ENCODE data around the gene TAAR1. TPM values are rescaled to one million over a fixed set of nuclear protein-coding genes. Genes with fewer than 3 reads are reported as not detected.
"Not testable (repeated sequence)": the region's sequence is repeated elsewhere in the genome, so short reads cannot be mapped to it uniquely, and the experiment has no call there.

The TAAR1 gene
- total and polyA plus RNA-seq, 2 donors: 0.05 TPM; not detected in 1

- no peaks in the 10 kb centered on the region for H3K9me3 ChIP-seq (ENCODE audit: control insufficient read depth in 2 of 2, insufficient read depth in 1 of 2, low read length in 1 of 2)
- no peak for DNase-seq (ENCODE audit: low read depth in 6 of 9, low spot score in 9 of 9)
- H3K27me3 ChIP-seq (ENCODE audit: control insufficient read depth in 2 of 2, insufficient read depth in 1 of 2, low read length in 1 of 2): no peaks in the 10 kb centered on the region
- no peak overlapping the region for H3K4me3 ChIP-seq (ENCODE audit: low read length in 2 of 2)
- no peaks in the 10 kb centered on the region for H3K4me1 ChIP-seq (ENCODE audit: control insufficient read depth in 2 of 2, insufficient read depth in 2 of 2, low read length in 2 of 2)
- no peak overlapping the region for H3K27ac ChIP-seq (ENCODE audit: low read depth in 1 of 2, low read length in 1 of 2)
- WGBS: 95% methylated on average over 3 of the region's 3 CpGs
- H3K36me3 ChIP-seq (ENCODE audit: control insufficient read depth in 2 of 2, insufficient read depth in 2 of 2, low read length in 1 of 2): no peaks in the 10 kb centered on the region
These were observed 15.4 kb downstream of the TAAR1 start for GRCh38 chr6:132643547-132643946.

DNA sequence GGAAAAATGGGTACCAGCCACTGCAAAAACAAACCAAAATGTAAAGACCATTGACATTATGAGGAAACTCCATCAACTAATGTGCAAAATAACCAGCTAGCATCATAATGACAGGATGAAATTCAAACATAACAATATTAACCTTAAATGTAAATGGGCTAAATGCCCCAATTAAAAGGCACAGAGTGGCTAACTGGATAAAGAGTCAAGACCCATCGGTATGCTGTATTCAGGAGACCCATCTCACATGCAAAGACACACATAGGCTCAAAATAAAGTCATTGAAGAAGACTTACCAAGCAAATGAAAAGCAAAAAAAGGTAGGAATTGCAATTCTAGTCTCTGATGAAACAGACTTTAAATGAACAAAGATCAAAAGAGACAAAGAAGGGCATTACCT is 21.8 kb downstream of the TAAR1 start:
- H3K27me3 ChIP-seq (ENCODE audit: control insufficient read depth in 2 of 2, insufficient read depth in 1 of 2, low read length in 1 of 2); DNase-seq (ENCODE audit: low read depth in 6 of 9, low spot score in 9 of 9); H3K27ac ChIP-seq (ENCODE audit: low read depth in 1 of 2, low read length in 1 of 2); H3K9me3 ChIP-seq (ENCODE audit: control insufficient read depth in 2 of 2, insufficient read depth in 1 of 2, low read length in 1 of 2); H3K4me1 ChIP-seq (ENCODE audit: control insufficient read depth in 2 of 2, insufficient read depth in 2 of 2, low read length in 2 of 2); H3K36me3 ChIP-seq (ENCODE audit: control insufficient read depth in 2 of 2, insufficient read depth in 2 of 2, low read length in 1 of 2); H3K4me3 ChIP-seq (ENCODE audit: low read length in 2 of 2): not testable (repeated sequence)
- WGBS: 88% methylated on average over 1 of the region's 1 CpG

GRCh38 chr6:132635906-132636305 is 23.1 kb downstream of the TAAR1 start:
- H3K9me3 ChIP-seq (ENCODE audit: control insufficient read depth in 2 of 2, insufficient read depth in 1 of 2, low read length in 1 of 2); H3K4me3 ChIP-seq (ENCODE audit: low read length in 2 of 2); H3K4me1 ChIP-seq (ENCODE audit: control insufficient read depth in 2 of 2, insufficient read depth in 2 of 2, low read length in 2 of 2); H3K27me3 ChIP-seq (ENCODE audit: control insufficient read depth in 2 of 2, insufficient read depth in 1 of 2, low read length in 1 of 2); H3K27ac ChIP-seq (ENCODE audit: low read depth in 1 of 2, low read length in 1 of 2); H3K36me3 ChIP-seq (ENCODE audit: control insufficient read depth in 2 of 2, insufficient read depth in 2 of 2, low read length in 1 of 2); DNase-seq (ENCODE audit: low read depth in 6 of 9, low spot score in 9 of 9): not testable (repeated sequence)
- whole genome bisulfite sequencing: 98% methylated on average over 3 of the region's 3 CpGs

- not testable (repeated sequence) for H3K27me3 ChIP-seq (ENCODE audit: control insufficient read depth in 2 of 2, insufficient read depth in 1 of 2, low read length in 1 of 2); H3K36me3 ChIP-seq (ENCODE audit: control insufficient read depth in 2 of 2, insufficient read depth in 2 of 2, low read length in 1 of 2); H3K9me3 ChIP-seq (ENCODE audit: control insufficient read depth in 2 of 2, insufficient read depth in 1 of 2, low read length in 1 of 2); DNase-seq (ENCODE audit: low read depth in 6 of 9, low spot score in 9 of 9); H3K4me3 ChIP-seq (ENCODE audit: low read length in 2 of 2); H3K27ac ChIP-seq (ENCODE audit: low read depth in 1 of 2, low read length in 1 of 2); H3K4me1 ChIP-seq (ENCODE audit: control insufficient read depth in 2 of 2, insufficient read depth in 2 of 2, low read length in 2 of 2)
- WGBS: 82% methylated on average over 3 of the region's 3 CpGs
These were observed 23.7 kb downstream of the TAAR1 start for GRCh38 chr6:132635288-132635687.

DNA sequence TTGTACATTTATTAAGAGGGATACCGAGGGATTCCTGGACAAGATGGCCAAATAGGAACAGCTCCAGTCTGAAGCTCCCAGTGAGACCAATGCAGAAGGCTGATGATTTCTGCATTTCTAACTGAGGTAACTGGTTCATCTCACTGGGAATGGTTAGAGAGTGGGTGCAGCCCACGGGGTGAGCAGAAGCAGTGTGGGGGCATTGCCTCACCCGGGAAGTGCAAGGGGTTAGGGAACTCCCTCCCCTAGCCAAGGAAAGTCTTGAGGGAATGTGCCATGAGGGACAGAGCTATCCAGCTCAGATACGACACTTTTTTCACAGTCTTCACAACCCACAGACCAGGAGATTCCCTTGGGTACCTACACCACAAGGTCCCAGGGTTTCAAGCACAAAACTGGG is 24.2 kb downstream of the TAAR1 start:
- DNase-seq (ENCODE audit: low read depth in 6 of 9, low spot score in 9 of 9): no peak
- WGBS: 87% methylated on average over 4 of the region's 4 CpGs
- Histone ChIP-seq H3K36me3 (ENCODE audit: control insufficient read depth in 2 of 2, insufficient read depth in 2 of 2, low read length in 1 of 2) (no peaks in the 10 kb centered on the region), H3K27me3 (ENCODE audit: control insufficient read depth in 2 of 2, insufficient read depth in 1 of 2, low read length in 1 of 2) (no peaks in the 10 kb centered on the region), H3K27ac (ENCODE audit: low read depth in 1 of 2, low read length in 1 of 2) (no peak overlapping the region), H3K9me3 (ENCODE audit: control insufficient read depth in 2 of 2, insufficient read depth in 1 of 2, low read length in 1 of 2) (no peaks in the 10 kb centered on the region), H3K4me3 (ENCODE audit: low read length in 2 of 2) (no peak overlapping the region), H3K4me1 (ENCODE audit: control insufficient read depth in 2 of 2, insufficient read depth in 2 of 2, low read length in 2 of 2) (no peaks in the 10 kb centered on the region)

GRCh38 chr6:132633362-132633761 is 25.6 kb downstream of the TAAR1 start:
- WGBS: 92% methylated on average over 2 of the region's 2 CpGs
- Histone ChIP-seq H3K27ac (ENCODE audit: low read depth in 1 of 2, low read length in 1 of 2) (no peak overlapping the region), H3K4me3 (ENCODE audit: low read length in 2 of 2) (no peak overlapping the region), H3K36me3 (ENCODE audit: control insufficient read depth in 2 of 2, insufficient read depth in 2 of 2, low read length in 1 of 2) (no peaks in the 10 kb centered on the region), H3K9me3 (ENCODE audit: control insufficient read depth in 2 of 2, insufficient read depth in 1 of 2, low read length in 1 of 2) (no peaks in the 10 kb centered on the region), H3K4me1 (ENCODE audit: control insufficient read depth in 2 of 2, insufficient read depth in 2 of 2, low read length in 2 of 2) (no peaks in the 10 kb centered on the region), H3K27me3 (ENCODE audit: control insufficient read depth in 2 of 2, insufficient read depth in 1 of 2, low read length in 1 of 2) (no peaks in the 10 kb centered on the region)
- no peak for DNase-seq (ENCODE audit: low read depth in 6 of 9, low spot score in 9 of 9)

GRCh38 chr6:132624175-132624574 is 34.8 kb downstream of the TAAR1 start, which contains the start of gene TAAR2:
Gene TAAR2 (minus strand): TSS chr6:132624275. CDS start chr6:132624275, 0 bp downstream.
- DNase-seq (ENCODE audit: low read depth in 6 of 9, low spot score in 9 of 9): no peak
- Histone ChIP-seq H3K27me3 (ENCODE audit: control insufficient read depth in 2 of 2, insufficient read depth in 1 of 2, low read length in 1 of 2) (no peaks in the 10 kb centered on the region), H3K9me3 (ENCODE audit: control insufficient read depth in 2 of 2, insufficient read depth in 1 of 2, low read length in 1 of 2) (no peaks in the 10 kb centered on the region), H3K4me1 (ENCODE audit: control insufficient read depth in 2 of 2, insufficient read depth in 2 of 2, low read length in 2 of 2) (no peaks in the 10 kb centered on the region), H3K36me3 (ENCODE audit: control insufficient read depth in 2 of 2, insufficient read depth in 2 of 2, low read length in 1 of 2) (no peaks in the 10 kb centered on the region), H3K4me3 (ENCODE audit: low read length in 2 of 2) (no peak within 1 kb of the TSS), H3K27ac (ENCODE audit: low read depth in 1 of 2, low read length in 1 of 2) (no peak within 1 kb of the TSS)
- WGBS: 92% methylated on average over 6 of the region's 6 CpGs

- Histone ChIP-seq H3K4me1 (ENCODE audit: control insufficient read depth in 2 of 2, insufficient read depth in 2 of 2, low read length in 2 of 2) (no peaks in the 10 kb centered on the region), H3K4me3 (ENCODE audit: low read length in 2 of 2) (no peak overlapping the region), H3K36me3 (ENCODE audit: control insufficient read depth in 2 of 2, insufficient read depth in 2 of 2, low read length in 1 of 2) (no peaks in the 10 kb centered on the region), H3K9me3 (ENCODE audit: control insufficient read depth in 2 of 2, insufficient read depth in 1 of 2, low read length in 1 of 2) (no peaks in the 10 kb centered on the region), H3K27ac (ENCODE audit: low read depth in 1 of 2, low read length in 1 of 2) (no peak overlapping the region), H3K27me3 (ENCODE audit: control insufficient read depth in 2 of 2, insufficient read depth in 1 of 2, low read length in 1 of 2) (no peaks in the 10 kb centered on the region)
- no peak for DNase-seq (ENCODE audit: low read depth in 6 of 9, low spot score in 9 of 9)
- 93% methylated on average over 6 of the region's 6 CpGs for WGBS
These were observed 35.7 kb downstream of the TAAR1 start for GRCh38 chr6:132623106-132623845.

DNA sequence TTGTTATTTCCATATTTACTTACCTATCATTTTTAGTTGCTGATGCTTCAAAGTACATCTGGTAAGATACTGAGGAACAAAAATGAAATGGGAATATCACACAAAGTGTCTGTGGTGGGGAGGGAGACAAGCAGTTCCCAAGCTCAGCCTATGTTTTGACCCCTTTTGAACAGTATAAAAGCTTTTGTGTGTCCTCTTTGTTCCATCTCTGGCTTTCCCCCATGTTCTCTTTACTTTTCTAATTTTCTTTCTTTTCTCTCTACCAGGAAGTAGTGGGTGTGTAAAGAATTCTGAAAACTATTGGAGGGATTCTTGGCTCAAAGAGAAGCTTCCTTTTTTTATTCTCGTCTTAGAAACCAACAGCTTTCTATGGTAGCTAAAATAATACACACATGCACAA is 42.3 kb downstream of the TAAR1 start:
- no peak overlapping the region for H3K27ac ChIP-seq (ENCODE audit: low read depth in 1 of 2, low read length in 1 of 2)
- H3K4me3 ChIP-seq (ENCODE audit: low read length in 2 of 2): no peak overlapping the region
- H3K27me3 ChIP-seq (ENCODE audit: control insufficient read depth in 2 of 2, insufficient read depth in 1 of 2, low read length in 1 of 2): no peaks in the 10 kb centered on the region
- no peaks in the 10 kb centered on the region for H3K36me3 ChIP-seq (ENCODE audit: control insufficient read depth in 2 of 2, insufficient read depth in 2 of 2, low read length in 1 of 2)
- 59% methylated on average over 1 of the region's 1 CpG for WGBS
- no peaks in the 10 kb centered on the region for H3K4me1 ChIP-seq (ENCODE audit: control insufficient read depth in 2 of 2, insufficient read depth in 2 of 2, low read length in 2 of 2)
- DNase-seq (ENCODE audit: low read depth in 6 of 9, low spot score in 9 of 9): no peak
- no peaks in the 10 kb centered on the region for H3K9me3 ChIP-seq (ENCODE audit: control insufficient read depth in 2 of 2, insufficient read depth in 1 of 2, low read length in 1 of 2)

All from thymus (tissue), 11 donors.